ENCODE results near the gene ATP5F1A. TPM values are rescaled to one million over a fixed set of nuclear protein-coding genes. Genes with fewer than 3 reads are reported as not detected.

The ATP5F1A gene
- total RNA-seq, 1 donor from 2014 or later, result 1,307 TPM

DNA sequence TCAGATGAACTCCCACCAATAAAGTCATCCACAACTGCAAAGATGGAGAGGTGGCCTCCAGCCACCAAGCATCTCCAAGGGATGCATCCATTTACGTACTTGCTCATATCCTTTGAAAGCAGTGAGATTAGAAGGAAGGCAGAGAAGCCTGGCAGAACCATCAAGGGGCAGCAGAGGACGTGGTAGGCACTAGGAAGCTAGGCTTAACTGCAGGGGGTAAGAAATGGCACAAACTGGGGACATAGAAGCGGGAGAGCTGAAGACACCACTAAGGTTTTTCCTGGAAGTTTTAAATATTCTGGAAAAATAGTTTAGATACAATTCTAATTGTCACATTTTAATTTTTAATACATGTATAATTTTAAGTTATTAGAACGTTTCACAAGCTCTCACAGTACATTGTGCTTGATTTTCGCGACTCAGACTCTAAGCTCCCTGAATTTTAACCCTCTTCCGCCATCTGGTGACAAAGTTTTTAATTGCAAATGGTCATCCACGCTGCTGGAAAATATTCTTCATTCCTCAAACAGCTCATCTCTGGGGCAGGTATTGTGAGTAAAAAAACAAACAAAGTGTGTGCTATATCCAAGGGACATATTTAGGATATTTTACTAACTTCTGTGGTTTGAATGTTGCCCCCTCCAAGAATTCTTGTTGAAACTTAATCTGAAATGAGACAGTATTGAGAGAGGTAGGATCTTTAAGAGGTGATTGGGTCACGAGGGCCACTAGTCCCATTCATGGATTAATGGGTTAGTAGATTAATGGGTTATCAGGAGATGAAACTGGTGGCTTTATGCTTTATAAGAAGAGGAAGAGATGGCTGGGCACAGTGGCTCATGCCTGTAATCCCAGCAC is 24.4 kb downstream of the ATP5F1A start:
- DNase-seq (ENCODE audit: low read depth), result peak; percentile 72

DNA sequence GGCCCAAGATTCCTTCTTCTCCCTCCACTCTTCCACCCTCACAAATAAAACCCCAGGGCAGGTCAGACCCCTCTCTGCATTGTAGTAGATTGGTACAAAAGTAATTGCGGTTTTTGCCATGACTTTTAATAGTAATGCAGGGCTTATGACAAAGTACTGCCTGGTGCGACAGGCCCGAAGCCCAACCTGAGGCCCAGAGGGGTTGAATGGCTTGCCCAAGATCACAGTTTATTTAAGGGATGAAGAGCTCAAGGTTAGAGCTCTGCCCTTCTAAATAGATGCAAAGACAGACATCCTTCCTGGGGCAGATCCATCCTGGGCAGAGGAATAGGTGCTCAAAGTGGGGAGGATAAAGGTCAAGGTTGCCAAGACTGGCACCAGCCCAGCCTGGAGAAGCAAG is 25.1 kb downstream of the ATP5F1A start:
- no peak for DNase-seq (ENCODE audit: low read depth)

DNA sequence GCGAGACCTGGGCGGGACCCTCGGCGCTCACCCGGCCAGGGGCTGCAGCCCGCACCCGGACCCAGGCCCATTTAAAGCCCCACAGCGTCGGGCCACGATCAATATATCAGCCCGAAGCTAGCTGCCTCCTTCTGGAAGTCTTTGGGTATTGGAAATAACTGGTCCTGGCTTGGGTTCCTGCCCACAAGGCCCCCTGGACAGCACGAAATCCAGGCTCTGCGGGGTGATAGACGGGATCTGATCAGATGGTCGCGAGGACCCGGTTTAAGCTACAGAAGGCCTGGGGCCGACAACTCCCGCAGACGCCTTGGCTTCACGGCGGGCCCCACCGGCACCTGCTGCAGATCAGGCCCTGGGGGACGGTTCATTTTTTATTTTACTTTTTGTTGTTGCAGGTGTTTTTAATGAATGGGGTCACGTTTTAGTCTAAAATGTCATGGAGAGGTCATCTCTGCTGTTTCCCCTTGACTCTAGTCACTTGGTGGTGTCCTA is 25.7 kb downstream of the ATP5F1A start:
- DNase-seq (ENCODE audit: low read depth), result no peak

DNA sequence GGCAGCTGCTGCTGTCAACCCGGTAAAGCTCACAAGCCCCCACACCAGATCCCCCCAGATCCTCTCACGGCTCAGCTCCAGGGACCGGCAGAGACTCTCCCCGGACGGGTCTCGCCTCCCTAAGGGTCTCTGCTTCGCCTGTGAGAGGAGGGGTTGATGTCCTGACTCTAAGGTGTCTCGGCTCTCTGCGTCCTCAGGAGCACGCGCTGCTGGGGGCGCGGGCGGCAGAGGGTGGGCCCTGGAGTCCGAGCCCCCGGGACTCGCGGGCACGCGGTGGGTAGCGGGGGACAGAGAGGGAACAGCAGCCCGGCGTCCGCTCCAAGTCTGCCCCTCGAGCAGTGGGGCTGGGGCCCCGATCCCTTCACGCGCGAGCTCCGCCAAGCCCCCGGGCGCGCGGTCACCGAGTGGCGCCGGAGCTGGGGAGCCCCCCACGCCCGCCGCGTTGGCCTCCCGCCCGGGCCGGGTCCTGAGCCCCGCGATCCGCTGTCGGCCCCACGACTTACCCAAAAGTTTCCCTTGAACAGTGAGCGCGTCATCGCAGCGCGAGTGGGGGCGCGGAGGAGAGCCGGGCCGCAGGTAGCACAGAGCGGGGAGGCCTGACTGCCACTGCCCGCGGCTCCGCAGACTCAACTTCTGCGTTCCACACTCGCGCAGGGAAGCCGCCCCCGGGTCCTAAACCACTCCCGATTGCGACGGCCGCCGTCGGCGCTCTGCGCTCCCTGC is 26.3 kb downstream of the ATP5F1A start, which contains the start of gene PSTPIP2:
TSS of gene PSTPIP2 (minus strand) at position 608 of the 723 bp plus-strand sequence. CDS start at position 536, 72 bp downstream.
- no peak for DNase-seq (ENCODE audit: low read depth)

DNA sequence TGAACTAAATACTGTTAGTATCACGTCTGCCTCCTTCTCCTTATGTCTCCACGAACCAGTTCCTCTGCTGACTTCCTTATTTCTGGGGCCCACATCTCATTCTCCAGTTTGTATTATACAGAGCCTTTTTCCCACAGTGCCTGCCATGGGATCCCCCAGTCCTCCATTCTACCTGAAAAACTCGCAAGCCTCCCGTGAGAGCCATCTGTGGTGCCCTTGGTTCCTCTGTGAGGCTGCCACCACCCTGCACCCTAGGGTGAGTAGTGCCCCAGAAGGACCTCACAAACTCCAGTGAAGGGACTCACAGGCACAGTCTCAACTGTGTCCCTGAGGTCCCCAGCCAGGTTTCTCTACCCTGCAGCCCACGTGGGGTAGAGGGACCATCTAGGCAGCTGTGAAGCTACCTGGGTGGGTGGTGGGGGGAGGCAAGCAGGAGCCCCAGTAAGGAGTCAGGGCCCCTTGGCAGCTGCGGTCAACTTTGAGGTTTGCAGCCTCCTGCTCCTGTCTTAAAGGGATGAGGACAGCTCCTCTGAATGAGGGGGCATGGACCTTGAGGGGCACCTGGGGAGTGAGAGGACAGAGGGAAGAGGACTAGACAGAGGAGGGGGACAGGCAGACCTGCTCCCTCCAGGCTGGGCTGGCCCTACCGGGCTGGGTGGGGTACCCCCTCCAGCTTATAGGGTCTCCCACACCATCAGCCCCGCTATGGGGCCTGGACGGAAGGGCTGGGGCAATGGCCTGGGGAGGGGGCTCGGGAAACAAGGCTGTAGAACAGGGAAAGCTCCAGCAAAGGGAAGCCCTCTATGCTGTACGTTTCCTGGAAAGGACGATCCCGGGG is 27.1 kb downstream of the ATP5F1A start:
- DNase-seq (ENCODE audit: low read depth), result no peak

DNA sequence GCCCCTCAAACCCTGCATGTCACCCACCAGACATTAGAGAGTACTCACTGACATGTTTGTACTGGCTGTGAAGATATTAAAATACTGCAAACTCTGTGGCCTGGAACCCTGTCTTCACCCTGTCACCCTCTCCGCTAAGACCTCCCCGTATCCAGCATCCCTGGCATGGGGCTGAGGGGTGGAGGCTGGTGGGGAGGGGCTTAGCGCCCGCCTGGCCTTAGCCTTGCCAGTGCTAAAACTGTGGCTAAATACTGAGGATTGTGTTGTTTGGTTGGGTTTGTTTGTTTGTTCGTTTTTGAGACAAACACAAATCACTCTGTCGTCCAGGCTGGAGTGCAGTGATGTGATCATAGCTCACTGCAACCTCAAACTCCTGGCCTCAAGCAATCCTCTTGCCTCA is 27.9 kb downstream of the ATP5F1A start:
- no peak for DNase-seq (ENCODE audit: low read depth)

DNA sequence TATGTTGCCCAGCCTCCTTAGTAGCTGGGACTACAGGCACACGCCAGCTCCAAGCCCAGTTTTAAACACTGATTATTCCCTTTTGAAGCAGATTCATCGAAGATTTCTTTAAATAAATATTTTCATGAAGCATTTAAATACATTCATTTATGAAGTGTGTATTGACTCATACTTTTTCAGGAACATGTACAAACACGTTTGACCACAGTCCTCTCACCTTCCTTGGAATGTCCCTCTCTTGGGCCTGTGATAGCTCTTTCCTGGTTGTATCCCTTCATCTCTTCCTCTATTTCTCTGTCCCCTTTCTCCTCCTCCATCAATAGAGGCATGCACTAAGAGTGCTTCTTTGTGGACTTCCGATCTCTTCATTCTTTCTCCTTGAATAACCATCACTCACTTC is 28.6 kb downstream of the ATP5F1A start:
- peak; percentile 33 for DNase-seq (ENCODE audit: low read depth)

DNA sequence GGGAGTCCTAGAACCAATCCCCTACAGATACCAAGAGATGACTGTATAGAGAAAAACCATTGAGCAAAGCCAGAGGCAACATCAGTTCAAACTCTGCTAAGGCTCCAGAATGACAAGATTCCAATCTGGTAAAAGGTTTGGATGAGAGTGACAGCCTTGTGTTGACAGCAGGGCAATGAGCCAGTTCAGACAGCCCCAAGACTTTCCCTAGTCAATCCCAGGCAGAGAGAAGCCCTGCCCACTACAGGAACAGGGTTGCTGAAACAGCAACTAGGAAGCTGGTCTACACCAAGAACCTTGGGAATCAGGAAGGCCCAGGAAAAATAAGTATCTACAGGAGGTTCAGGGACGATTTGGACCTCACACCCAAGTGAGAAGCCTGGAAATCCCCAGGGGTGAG is 29.3 kb downstream of the ATP5F1A start:
- DNase-seq (ENCODE audit: low read depth), result no peak

DNA sequence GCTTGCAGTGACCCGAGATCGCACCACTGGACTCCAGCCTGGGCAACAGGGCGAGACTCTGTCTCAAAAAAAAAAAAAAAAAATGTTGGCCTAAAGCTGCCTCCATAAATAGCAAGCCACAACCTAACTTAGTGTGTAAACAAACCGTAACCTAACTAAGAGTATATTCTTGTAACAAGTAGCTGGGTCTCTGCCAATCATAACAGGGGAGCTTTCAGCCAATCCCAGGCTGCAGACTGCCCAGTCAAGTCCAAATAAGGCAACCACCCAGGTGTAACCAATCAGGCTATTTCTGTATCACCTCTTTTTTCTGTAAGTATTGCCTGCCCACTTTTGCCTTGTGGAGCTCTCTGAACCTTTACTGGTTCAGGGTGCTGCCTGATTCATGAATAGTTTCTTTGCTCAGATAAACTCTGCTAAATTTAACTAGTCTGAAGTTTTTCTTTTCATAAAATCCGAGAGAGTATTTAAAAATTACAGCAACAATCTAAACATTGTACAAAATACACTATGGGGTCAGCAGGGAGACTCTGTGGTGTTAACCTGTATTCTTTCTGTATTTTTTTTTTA is 30.6 kb downstream of the ATP5F1A start:
- DNase-seq (ENCODE audit: low read depth), result peak; percentile 71

DNA sequence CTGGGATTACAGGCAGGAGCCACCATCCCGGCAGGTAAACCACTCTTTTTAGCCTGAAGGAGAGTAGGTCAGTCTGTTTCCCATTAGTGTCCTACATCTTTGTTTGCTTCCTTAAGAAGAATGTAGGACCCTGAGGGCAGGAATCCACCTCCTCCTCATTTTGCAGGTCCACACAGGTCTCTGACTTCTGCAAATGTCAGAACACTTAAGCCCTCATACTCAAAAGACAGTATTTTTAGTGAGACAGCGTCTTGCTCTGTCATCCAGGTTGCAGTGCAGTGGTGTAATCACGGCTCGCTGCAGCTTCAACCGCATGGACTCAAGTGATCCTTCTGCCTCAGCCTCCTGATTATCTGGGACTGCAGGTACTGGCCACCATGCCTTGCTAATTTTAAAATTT is 35.3 kb downstream of the ATP5F1A start:
- DNase-seq (ENCODE audit: low read depth), result no peak

DNA sequence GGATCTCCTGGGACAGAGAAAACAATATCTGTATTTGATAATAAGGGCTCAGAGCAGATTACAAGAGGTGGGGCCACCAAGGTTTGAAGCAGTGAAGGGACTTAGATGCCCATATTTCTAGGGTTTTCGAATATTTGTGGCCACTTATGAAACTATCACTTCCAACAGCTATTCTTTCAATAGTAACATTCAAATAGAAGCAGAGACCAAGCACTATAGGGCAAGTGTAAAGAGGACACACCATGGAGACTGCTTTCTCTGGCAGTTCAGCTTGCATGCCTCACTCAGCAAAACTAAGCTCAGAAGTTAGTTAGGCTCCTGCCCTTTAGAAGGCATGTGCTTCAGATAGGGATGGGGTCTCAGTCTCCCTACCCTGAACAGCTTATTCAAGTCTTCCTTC is 36.3 kb downstream of the ATP5F1A start:
- DNase-seq (ENCODE audit: low read depth), result no peak

DNA sequence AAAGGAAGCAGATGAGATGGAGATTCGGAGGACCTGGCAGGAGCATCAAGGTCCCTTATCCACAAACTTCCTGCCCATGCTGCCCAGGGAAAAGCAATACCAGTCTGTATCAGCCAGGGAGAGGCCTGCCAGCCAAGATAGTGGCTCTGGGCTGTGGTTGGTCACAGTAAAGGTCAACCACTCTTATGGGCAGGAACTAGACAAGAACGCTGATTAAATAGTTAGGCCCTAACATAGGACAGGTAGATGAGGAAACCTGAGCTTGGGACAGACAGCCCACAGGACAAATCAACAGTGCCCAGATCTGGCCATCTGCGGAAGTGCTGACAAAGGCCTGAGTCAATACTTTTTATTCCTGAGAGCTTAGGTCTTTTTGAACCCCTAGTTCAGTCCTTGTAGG is 36.7 kb downstream of the ATP5F1A start:
- no peak for DNase-seq (ENCODE audit: low read depth)

DNA sequence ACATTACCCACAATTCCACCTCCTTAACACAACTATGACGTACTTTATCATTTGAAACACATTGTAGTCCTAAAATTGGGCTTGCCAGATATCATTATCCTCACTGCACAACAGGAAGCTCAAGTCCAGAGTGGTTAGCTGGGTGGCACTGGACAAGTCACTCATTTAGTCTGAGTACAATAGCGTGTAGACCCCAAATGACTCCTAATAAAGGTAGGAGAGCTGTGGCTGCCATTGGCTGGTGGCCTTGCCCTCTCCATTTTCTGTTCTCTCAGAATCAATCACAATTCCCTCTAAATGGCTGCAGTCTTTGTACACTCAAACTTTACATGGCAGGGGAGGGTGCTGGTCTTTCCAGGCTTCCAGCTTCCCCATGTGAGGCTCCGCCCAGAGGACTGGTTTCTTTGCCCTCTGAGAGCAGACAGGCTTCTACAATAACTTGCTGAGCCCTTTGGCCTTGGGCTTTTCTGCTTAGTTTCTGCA is 37.7 kb downstream of the ATP5F1A start:
- DNase-seq (ENCODE audit: low read depth), result no peak

DNA sequence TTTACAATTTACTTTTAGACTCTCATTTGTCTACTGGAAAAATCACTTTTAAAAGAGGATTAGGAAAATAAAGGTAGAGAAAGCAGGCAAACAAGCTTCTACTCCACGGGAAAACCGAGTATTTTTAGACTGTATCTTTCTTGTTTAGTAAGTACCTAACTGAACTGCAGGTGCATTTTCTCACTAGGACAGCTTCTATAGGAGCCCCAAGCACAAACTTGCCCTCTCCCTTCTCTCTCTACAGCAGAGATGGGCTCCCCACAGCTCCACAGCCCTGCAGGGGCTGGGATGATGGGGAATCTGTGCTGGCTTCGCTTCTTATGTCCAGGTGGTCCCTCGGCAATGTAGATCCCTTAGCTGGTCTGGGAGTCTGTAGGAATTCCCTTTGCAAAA is 42.3 kb downstream of the ATP5F1A start:
- no peak for DNase-seq (ENCODE audit: low read depth)

DNA sequence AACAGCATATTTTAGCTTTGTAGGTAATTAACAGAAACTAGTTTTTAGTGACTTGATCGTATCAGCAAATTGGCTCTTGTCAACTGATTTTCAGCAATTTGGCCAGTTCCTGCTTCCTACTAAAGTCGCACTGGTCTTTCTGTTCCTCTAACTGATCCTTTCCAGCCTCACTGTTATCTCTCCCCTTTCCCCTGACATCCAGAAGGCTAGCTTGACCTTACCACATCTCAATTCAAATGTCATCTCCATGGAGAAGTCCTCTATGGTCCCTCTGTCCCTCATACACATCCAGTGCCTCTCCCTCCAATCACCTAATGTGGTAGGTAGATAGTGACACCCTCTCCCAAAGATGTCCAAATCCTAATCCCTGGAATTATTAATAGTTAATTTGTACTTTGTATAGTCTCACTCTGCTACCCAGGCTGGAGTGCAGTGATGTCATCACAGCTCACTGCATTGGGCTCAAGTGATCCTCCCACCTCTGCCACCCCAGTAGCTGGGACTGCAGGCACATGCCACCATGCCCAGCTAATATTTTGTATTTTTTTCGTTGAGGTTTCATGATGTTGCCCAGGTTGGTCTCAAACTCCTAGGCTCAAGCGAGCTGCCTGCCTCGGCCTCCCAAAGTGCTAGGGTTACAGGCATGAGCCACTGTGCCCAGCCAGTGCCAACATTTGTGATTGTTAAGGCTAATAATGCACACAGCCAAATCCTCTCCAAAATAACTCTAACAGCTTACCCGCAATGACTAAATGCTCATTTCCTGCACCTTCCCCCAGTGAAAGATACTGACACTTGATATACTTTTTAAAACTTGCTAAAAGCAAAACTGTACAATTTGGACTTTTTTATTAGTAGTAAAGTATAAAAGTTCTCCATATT is 42.9 kb downstream of the ATP5F1A start:
- DNase-seq (ENCODE audit: low read depth), result no peak

DNA sequence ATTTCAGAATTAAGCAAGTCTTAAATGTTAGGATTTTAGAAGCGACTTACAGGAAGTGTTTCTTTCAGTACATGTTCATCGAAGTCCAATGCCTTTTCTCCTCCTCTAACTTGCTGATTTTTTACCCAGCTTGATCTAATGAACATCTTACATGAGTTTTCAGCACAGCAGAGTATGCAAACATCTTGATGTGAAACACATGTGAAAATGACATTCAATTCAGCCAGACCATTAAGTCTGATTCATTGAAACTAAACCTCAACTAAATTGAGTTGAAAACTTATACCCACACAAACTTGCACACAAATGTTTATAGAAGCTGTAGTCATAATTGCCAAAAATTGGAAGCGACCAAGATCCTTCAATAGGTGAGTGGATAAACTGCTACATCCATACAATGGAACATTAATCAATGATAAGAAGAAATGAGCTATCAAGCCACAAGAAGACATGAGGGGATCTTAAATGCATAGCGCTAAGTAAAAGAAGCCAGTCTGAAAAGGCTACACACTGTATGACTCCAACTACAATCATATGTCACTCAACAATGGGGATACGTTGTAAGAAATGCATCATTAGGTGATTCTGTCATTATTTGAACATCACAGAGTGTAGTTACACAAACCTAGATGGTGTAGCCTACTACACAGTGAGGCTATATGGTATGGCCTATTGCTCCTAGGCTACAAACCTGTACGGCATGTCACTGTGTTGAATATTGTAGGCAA is 44.6 kb downstream of the ATP5F1A start:
- no peak for DNase-seq (ENCODE audit: low read depth)

DNA sequence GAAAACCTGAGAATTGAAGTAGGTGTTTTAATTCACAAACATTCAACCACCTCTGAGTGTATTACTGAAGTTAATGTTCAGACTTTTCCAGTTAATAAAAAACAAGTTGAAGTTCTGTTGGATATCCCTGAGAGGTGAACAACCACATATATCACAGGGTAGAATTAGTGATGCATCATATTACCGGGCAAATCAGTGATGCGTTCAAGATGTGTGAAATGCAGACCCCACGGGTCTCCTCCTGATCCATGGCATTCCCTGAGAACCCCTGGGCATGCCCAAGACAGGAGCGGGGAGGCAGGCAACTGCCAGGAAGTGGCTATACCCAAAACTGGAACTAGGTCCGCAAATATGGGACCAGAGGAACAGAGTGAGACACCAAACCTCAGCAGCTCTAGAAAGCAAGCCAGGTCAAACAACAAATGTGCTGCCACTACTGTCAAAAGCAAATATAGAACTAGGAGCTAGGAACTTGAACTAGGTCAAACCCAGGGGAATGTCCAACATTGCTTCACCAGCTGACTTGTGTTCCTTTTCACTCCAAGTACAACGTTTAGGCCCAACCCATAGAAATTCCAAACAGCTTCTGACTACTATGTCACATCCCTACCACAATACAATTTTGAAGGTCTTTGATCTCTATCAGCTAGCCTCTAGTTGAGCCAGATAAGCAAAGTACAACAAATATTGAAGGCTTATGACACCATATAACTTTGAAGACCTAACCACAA is 46.2 kb downstream of the ATP5F1A start:
- DNase-seq (ENCODE audit: low read depth), result peak; percentile 100

DNA sequence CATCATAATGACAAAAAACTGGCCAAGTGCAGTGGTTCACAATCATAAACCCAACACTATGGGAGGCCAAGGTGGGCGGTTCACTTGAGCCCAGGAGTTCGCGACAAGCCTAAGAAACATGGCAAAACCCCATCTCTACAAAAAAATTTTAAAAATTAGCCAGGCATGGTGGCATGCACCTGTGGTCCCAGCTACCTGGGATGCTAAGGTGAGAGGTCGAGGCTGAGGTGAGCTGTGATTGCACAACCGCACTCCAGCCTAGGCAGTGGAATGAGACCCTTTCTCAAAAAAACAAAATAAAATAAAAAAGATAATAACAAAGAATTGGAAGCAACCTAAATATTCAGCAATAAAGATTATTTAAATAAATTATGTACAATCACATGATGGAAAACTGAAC is 47.8 kb downstream of the ATP5F1A start:
- DNase-seq (ENCODE audit: low read depth), result no peak

DNA sequence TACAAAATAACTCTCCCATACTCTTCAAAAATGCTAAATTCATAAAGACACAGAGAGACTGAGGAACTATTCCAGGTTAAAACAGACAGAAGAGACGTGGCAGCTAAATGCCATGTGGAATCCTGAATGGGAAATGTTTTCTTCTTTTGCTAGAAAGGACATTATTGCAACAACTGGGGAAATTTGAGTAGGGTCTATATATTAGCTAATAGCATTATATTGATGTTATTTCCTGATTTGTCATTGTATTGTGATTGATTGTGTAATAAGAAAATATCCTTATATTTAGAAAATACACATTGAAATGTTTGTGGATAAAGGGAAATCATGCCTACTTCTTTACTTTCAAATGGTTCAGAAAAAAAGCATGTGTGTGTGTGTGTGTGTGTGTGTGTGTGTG is 49.5 kb downstream of the ATP5F1A start:
- no peak for DNase-seq (ENCODE audit: low read depth)

All from renal cortical epithelial cell (primary cell).